ENCODE measurements around the gene CCDC85C. TPM values are rescaled to one million over a fixed set of nuclear protein-coding genes. Genes with fewer than 3 reads are reported as not detected.

Gene CCDC85C
- total RNA-seq, 1 experiment from 2014 or later, result 42.3 TPM

DNA sequence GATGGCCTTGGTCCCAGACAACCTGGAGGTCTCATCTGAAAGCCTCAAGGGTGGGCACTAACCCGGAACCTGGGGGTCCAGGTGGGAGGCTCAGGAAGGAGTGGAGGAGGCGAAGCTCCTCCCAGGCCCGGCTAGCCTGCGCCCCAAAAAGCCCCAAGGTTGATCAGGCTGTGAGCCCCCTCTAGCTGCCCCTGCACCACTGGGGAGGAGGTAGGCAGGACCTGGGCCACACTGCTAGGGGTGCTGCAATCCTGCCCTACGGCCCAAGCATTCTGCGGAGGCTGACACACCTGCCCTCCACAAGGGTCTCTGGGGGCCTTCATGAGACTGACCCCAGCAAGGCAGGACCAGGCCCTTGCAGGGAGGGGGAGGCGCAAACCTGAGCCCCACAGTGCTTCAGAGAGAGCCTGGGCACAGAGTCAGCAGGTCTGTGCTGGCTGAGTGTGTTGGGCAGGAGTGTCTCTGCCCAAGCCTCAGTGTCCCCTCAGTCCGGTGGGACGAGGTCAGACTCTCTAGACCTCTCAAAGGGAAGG is 51.9 kb downstream of the CCDC85C start (continued):
- no peak for TF ChIP-seq SP1 (IDR thresholded peaks at IDR 0.05; ENCODE audit: low read depth)
- no peak for TF ChIP-seq JUND (IDR thresholded peaks at IDR 0.05)

DNA sequence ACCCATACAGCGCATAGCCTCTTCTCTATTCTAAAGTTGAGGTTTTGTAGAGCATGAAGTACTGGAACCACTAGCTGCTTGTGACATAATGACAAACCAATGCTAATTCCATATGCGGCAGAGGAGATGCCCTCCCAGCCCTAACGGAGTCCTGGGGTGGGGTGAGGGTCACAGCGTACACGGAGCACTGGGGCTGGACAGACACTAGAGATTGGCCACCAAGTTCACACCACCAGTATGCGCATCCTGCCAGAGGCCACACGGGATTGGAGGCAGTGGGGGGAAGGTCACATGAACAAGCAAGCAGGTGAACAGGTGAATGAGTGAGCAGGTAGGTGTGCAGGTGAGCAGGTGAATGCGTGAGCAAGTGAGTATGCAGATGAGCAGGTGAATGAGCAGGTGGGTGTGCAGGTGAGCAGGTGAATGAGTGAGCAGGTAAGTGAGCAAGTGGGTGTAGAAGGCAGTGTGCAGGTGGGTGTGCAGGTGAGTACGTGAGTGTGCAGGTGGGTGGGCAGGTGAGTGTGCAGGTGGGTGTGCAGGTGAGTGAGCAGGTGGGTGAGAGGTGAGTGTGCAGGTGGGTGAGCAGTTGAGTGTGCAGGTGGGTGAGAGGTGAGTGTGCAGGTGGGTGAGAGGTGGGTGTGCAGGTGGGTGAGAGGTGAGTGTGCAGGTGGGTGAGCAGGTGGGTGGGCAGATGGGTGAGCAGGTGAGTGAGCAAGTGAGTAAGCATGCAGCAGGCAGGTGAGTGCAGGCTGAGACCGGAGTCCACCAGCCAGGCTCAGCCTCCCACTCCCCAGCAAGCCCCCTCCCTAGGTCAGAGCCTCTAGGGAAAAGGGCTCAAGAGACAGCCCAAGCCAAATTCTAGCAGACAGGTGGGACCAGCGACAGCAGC is 52.7 kb downstream of the CCDC85C start:
- ATAC-seq, result no peak
- BruUV-seq (replicated peaks), result no TSS peak
- no peak for TF ChIP-seq EZH2phosphoT487 (IDR thresholded peaks at IDR 0.05; ENCODE audit: borderline replicate concordance)
- TF ChIP-seq CEBPB (IDR thresholded peaks at IDR 0.05; ENCODE audit: low read depth), result no peak
- no peak for TF ChIP-seq SRF (IDR thresholded peaks at IDR 0.05; ENCODE audit: low read depth)
- TF ChIP-seq, protein P1, sequence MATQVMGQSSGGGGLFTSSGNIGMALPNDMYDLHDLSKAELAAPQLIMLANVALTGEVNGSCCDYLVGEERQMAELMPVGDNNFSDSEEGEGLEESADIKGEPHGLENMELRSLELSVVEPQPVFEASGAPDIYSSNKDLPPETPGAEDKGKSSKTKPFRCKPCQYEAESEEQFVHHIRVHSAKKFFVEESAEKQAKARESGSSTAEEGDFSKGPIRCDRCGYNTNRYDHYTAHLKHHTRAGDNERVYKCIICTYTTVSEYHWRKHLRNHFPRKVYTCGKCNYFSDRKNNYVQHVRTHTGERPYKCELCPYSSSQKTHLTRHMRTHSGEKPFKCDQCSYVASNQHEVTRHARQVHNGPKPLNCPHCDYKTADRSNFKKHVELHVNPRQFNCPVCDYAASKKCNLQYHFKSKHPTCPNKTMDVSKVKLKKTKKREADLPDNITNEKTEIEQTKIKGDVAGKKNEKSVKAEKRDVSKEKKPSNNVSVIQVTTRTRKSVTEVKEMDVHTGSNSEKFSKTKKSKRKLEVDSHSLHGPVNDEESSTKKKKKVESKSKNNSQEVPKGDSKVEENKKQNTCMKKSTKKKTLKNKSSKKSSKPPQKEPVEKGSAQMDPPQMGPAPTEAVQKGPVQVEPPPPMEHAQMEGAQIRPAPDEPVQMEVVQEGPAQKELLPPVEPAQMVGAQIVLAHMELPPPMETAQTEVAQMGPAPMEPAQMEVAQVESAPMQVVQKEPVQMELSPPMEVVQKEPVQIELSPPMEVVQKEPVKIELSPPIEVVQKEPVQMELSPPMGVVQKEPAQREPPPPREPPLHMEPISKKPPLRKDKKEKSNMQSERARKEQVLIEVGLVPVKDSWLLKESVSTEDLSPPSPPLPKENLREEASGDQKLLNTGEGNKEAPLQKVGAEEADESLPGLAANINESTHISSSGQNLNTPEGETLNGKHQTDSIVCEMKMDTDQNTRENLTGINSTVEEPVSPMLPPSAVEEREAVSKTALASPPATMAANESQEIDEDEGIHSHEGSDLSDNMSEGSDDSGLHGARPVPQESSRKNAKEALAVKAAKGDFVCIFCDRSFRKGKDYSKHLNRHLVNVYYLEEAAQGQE (IDR thresholded peaks at IDR 0.05; ENCODE audit: low read depth), result no peak
- TF ChIP-seq POLR2A (IDR thresholded peaks at IDR 0.05; ENCODE audit: borderline replicate concordance, extremely low read depth, insufficient read depth, insufficient read length), result no peak
- no peak for TF ChIP-seq POLR2AphosphoS5 (IDR thresholded peaks at IDR 0.05; ENCODE audit: low read depth, low read length)
- no peak for TF ChIP-seq YY1 (IDR thresholded peaks at IDR 0.05; ENCODE audit: extremely low read depth, insufficient replicate concordance, low read depth, low read length)
- TF ChIP-seq JUND (IDR thresholded peaks at IDR 0.05), result no peak
- no peak for TF ChIP-seq ZNF274 (IDR thresholded peaks at IDR 0.05; ENCODE audit: low read depth, low read length)
- no peak for TF ChIP-seq EZH2 (IDR thresholded peaks at IDR 0.05)
- TF ChIP-seq, protein P2, sequence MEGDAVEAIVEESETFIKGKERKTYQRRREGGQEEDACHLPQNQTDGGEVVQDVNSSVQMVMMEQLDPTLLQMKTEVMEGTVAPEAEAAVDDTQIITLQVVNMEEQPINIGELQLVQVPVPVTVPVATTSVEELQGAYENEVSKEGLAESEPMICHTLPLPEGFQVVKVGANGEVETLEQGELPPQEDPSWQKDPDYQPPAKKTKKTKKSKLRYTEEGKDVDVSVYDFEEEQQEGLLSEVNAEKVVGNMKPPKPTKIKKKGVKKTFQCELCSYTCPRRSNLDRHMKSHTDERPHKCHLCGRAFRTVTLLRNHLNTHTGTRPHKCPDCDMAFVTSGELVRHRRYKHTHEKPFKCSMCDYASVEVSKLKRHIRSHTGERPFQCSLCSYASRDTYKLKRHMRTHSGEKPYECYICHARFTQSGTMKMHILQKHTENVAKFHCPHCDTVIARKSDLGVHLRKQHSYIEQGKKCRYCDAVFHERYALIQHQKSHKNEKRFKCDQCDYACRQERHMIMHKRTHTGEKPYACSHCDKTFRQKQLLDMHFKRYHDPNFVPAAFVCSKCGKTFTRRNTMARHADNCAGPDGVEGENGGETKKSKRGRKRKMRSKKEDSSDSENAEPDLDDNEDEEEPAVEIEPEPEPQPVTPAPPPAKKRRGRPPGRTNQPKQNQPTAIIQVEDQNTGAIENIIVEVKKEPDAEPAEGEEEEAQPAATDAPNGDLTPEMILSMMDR (IDR thresholded peaks at IDR 0.05 in 2 of 3, conservative IDR thresholded peaks at IDR 0.05 in 1 of 3; ENCODE audit: borderline replicate concordance in 1 of 3, insufficient read depth in 1 of 3, low read depth in 2 of 3, low read length in 2 of 3), result no peak
- no peak for TF ChIP-seq EGR1 (IDR thresholded peaks at IDR 0.05; ENCODE audit: low read depth)
- TF ChIP-seq SIN3A (IDR thresholded peaks at IDR 0.05; ENCODE audit: low read depth), result no peak
- TF ChIP-seq SP1 (IDR thresholded peaks at IDR 0.05; ENCODE audit: low read depth), result no peak
- TF ChIP-seq, protein P3, sequence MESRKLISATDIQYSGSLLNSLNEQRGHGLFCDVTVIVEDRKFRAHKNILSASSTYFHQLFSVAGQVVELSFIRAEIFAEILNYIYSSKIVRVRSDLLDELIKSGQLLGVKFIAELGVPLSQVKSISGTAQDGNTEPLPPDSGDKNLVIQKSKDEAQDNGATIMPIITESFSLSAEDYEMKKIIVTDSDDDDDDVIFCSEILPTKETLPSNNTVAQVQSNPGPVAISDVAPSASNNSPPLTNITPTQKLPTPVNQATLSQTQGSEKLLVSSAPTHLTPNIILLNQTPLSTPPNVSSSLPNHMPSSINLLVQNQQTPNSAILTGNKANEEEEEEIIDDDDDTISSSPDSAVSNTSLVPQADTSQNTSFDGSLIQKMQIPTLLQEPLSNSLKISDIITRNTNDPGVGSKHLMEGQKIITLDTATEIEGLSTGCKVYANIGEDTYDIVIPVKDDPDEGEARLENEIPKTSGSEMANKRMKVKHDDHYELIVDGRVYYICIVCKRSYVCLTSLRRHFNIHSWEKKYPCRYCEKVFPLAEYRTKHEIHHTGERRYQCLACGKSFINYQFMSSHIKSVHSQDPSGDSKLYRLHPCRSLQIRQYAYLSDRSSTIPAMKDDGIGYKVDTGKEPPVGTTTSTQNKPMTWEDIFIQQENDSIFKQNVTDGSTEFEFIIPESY (IDR thresholded peaks at IDR 0.05; ENCODE audit: extremely low read depth, insufficient replicate concordance, low read length), result no peak
- TF ChIP-seq, protein P4, sequence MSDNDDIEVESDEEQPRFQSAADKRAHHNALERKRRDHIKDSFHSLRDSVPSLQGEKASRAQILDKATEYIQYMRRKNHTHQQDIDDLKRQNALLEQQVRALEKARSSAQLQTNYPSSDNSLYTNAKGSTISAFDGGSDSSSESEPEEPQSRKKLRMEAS (IDR thresholded peaks at IDR 0.05), result no peak
- TF ChIP-seq ZFX (IDR thresholded peaks at IDR 0.05), result no peak

More for the DNA sequence above, 52.7 kb downstream of the CCDC85C start:
- ChIA-PET RAD21 (ENCODE audit: low non-redundant PET in 1 of 2, low total read pairs in 2 of 2, uncharacterized antibody in 2 of 2, unreplicated experiment in 2 of 2) (no interaction called here), CTCF (no interaction called here), POLR2A (no interaction called here)
- no peak for DNase-seq (ENCODE audit: low read depth, low spot score)
- no peak overlapping the region for H3K27ac ChIP-seq (ENCODE audit: low read depth, low read length)
- H4K20me1 ChIP-seq (ENCODE audit: insufficient read depth), result no peaks in the 10 kb centered on the region
- H3K9me2 ChIP-seq (ENCODE audit: insufficient read depth), result no peaks in the 10 kb centered on the region
- H3K9me3 ChIP-seq (ENCODE audit: control insufficient read depth in 1 of 2, insufficient read depth in 1 of 2, low read depth in 1 of 2, low read length in 2 of 2), result no peaks in the 10 kb centered on the region
- H2AFZ ChIP-seq (ENCODE audit: low read depth, low read length, poor library complexity, severe bottlenecking), result no peak overlapping the region
- H3K79me2 ChIP-seq (ENCODE audit: insufficient read depth, low read length), result peaks cover 38% of the 10 kb centered on the region
- H3K36me3 ChIP-seq (ENCODE audit: control insufficient read depth in 1 of 2, insufficient read depth in 2 of 2, low read length in 2 of 2), result no peaks in the 10 kb centered on the region
- intact Hi-C loops (cut with micrococcal nuclease), result no loop called here
- H3K4me1 ChIP-seq (ENCODE audit: control insufficient read depth in 1 of 2, insufficient read depth in 2 of 2, low read length in 2 of 2), result peaks cover 0 to 8% of the 10 kb centered on the region in 2 experiments; a peak in 2 of 4 replicates
- no peak overlapping the region for H3K9ac ChIP-seq (ENCODE audit: low read length)
- no peak overlapping the region for H3K4me2 ChIP-seq (ENCODE audit: low read length)
- no peaks in the 10 kb centered on the region for H3K27me3 ChIP-seq (ENCODE audit: insufficient read depth, low read length)
- H3K4me3 ChIP-seq (replicated peaks in 1 of 2; ENCODE audit: low read depth in 1 of 2, low read length in 2 of 2), result no peak overlapping the region

Measured in HCT116 (cell line).